IMR-90 (cell line): ENCODE data around the gene GPC4. TPM values are rescaled to one million over a fixed set of nuclear protein-coding genes. Genes with fewer than 3 reads are reported as not detected.

Source experiments
- ATAC-seq: fragments of 200-7000 bp; cut with Tn5 transposase; 2 replicates; pipeline ENCODE4 v1.9.1; 2020; ENCODE audit warnings: low read depth, mild to moderate bottlenecking, moderate library complexity
- BruUV-seq: library from RNA; stranded (reverse); fragments of 400-500 nt; replicated peaks from 2 replicates; lab custom pipeline; 2021; lab: Mats Ljungman, UMichigan
- CTCF ChIA-PET: fragments of 300-600 bp; formaldehyde crosslinking; extraction: SDS; loops from one replicate; lab custom pipeline; 2021; ENCODE audit warnings: antibody characterized with exemption; lab: Yijun Ruan, JAX
- POLR2A ChIA-PET: fragments of 300-600 bp; sonication (Branson Sonifier 250); formaldehyde crosslinking; loops from one replicate; lab custom pipeline; 2022; ENCODE audit warnings: antibody characterized with exemption; ENCODE audit not compliant: unreplicated experiment; lab: Charles Lee
- DNase-seq: peaks from one replicate; pipeline ENCODE4 v3.0.0; 2013
- H2AFZ ChIP-seq: replicated peaks from 2 replicates; pipeline ENCODE3; 2013; ENCODE audit warnings: low read length, mild to moderate bottlenecking; ENCODE audit not compliant: poor library complexity
- H2AK5ac ChIP-seq: 2 replicates; pipeline ENCODE4 v1.6.1; 2013; ENCODE audit warnings: low read depth, low read length, inconsistent platforms
- H2AK9ac ChIP-seq: replicated peaks from 2 replicates; pipeline ENCODE3; 2013; ENCODE audit warnings: mild to moderate bottlenecking, low read depth, low read length, moderate library complexity; ENCODE audit not compliant: poor library complexity
- H2BK120ac ChIP-seq: 2 replicates; pipeline ENCODE4 v1.6.1; 2013; ENCODE audit warnings: low read depth, low read length, inconsistent platforms
- H2BK15ac ChIP-seq: 3 replicates; pipeline ENCODE4 v1.6.1; 2013; ENCODE audit warnings: low read depth, low read length, inconsistent platforms
- H2BK20ac ChIP-seq: 2 replicates; pipeline ENCODE4 v1.6.1; 2013; ENCODE audit warnings: low read depth, mild to moderate bottlenecking, inconsistent platforms, low read length, moderate library complexity
- H2BK5ac ChIP-seq: 2 replicates; pipeline ENCODE4 v1.6.1; 2013; ENCODE audit warnings: mild to moderate bottlenecking, low read depth, low read length, inconsistent platforms; ENCODE audit not compliant: poor library complexity, severe bottlenecking
- H3K14ac ChIP-seq: replicated peaks from 2 replicates; pipeline ENCODE4 v1.6.1; 2013; ENCODE audit warnings: low read depth, low read length, inconsistent platforms
- H3K18ac ChIP-seq: 2 replicates; pipeline ENCODE4 v1.6.1; 2013; ENCODE audit warnings: low read depth, low read length, control low read depth
- H3K23ac ChIP-seq: 2 replicates; pipeline ENCODE4 v1.6.1; 2013; ENCODE audit warnings: low read depth, low read length, inconsistent platforms
- H3K27ac ChIP-seq: 2 replicates; pipeline ENCODE4 v1.5.1; 2013; ENCODE audit warnings: mild to moderate bottlenecking, control low read depth, low read length; ENCODE audit not compliant: insufficient read depth
- H3K27me3 ChIP-seq: 2 replicates; pipeline ENCODE4 v1.6.1; 2013; ENCODE audit warnings: low read length; ENCODE audit not compliant: control insufficient read depth, insufficient read depth
- H3K36me3 ChIP-seq: 2 replicates; pipeline ENCODE4 v1.6.1; 2013; ENCODE audit warnings: low read length, mixed read lengths; ENCODE audit not compliant: control insufficient read depth, insufficient read depth
- H3K4ac ChIP-seq: 2 replicates; pipeline ENCODE4 v1.6.1; 2013; ENCODE audit warnings: low read depth, low read length, inconsistent platforms
- H3K4me1 ChIP-seq: 2 replicates; pipeline ENCODE4 v1.6.1; 2013; ENCODE audit warnings: low read length, mixed read lengths; ENCODE audit not compliant: control insufficient read depth, insufficient read depth
- H3K4me2 ChIP-seq: 2 replicates; pipeline ENCODE4 v1.6.1; 2013; ENCODE audit warnings: low read depth, mild to moderate bottlenecking, control low read depth, low read length, moderate library complexity
- H3K4me3 ChIP-seq: 2 replicates; pipeline ENCODE4 v1.5.1; 2013; ENCODE audit warnings: low read depth, mild to moderate bottlenecking, control low read depth, low read length, moderate library complexity; ENCODE audit not compliant: insufficient read depth
- H3K56ac ChIP-seq: 2 replicates; pipeline ENCODE4 v1.6.1; 2013; ENCODE audit warnings: low read length, inconsistent platforms; ENCODE audit not compliant: insufficient read depth; ENCODE audit errors: extremely low read depth
- H3K79me1 ChIP-seq, 2 experiments: 2 replicates each; pipeline ENCODE4 v1.6.1; 2013; ENCODE audit warnings: low read length in 2 of 2, inconsistent platforms in 1 of 2, low read depth in 1 of 2
- H3K9ac ChIP-seq: 2 replicates; pipeline ENCODE4 v1.6.1; 2013; ENCODE audit warnings: low read depth, low read length, control low read depth
- H3K9me1 ChIP-seq: 2 replicates; pipeline ENCODE4 v1.6.1; 2013; ENCODE audit warnings: low read length, inconsistent platforms; ENCODE audit not compliant: insufficient read depth
- H3K9me3 ChIP-seq: 2 replicates; pipeline ENCODE4 v1.6.1; 2013; ENCODE audit warnings: low read length; ENCODE audit not compliant: control insufficient read depth, insufficient read depth
- H4K20me1 ChIP-seq: 2 replicates; pipeline ENCODE4 v1.6.1; 2013; ENCODE audit warnings: low read length, inconsistent platforms; ENCODE audit not compliant: insufficient read depth
- H4K5ac ChIP-seq: 2 replicates; pipeline ENCODE4 v1.6.1; 2013; ENCODE audit warnings: mild to moderate bottlenecking, low read depth, low read length, control low read depth
- H4K8ac ChIP-seq, 2 experiments: 2 replicates each; pipeline ENCODE4 v1.6.1; 2013; ENCODE audit warnings: low read depth in 2 of 2, low read length in 2 of 2, control low read depth in 1 of 2, inconsistent platforms in 1 of 2
- H4K91ac ChIP-seq: 2 replicates; pipeline ENCODE4 v1.6.1; 2013; ENCODE audit warnings: low read depth, low read length, inconsistent platforms; ENCODE audit not compliant: insufficient read depth
- CEBPB ChIP-seq: IDR thresholded peaks from 2 replicates; pipeline ENCODE4 v1.6.1; 2012; ENCODE audit warnings: low read depth, low read length, improper control_type of control experiment
- CTCF ChIP-seq: conservative IDR thresholded peaks from 2 replicates; pipeline ENCODE4 v1.5.1; 2012; ENCODE audit warnings: mild to moderate bottlenecking, low read depth, low read length, improper control_type of control experiment
- ELK1 ChIP-seq: fragments of 150-350 bp; IDR thresholded peaks from 2 replicates; pipeline ENCODE4 v1.6.1; 2016; ENCODE audit warnings: low read depth, mild to moderate bottlenecking, low read length, moderate library complexity, borderline replicate concordance
- FOS ChIP-seq: fragments of 150-350 bp; IDR thresholded peaks from 2 replicates; pipeline ENCODE4 v1.6.1; 2016; ENCODE audit warnings: low read depth, low read length
- MAFK ChIP-seq: IDR thresholded peaks from 2 replicates; pipeline ENCODE4 v1.6.1; 2012; ENCODE audit warnings: low read depth, low read length, improper control_type of control experiment
- MAZ ChIP-seq: IDR thresholded peaks from 2 replicates; pipeline ENCODE4 v1.6.1; 2012; ENCODE audit warnings: low read depth, mild to moderate bottlenecking, low read length, improper control_type of control experiment, moderate library complexity, borderline replicate concordance
- NFE2L2 ChIP-seq: fragments of 150-350 bp; IDR thresholded peaks from 2 replicates; pipeline ENCODE4 v1.6.1; 2016; ENCODE audit warnings: low read depth, mild to moderate bottlenecking, low read length
- POLR2A ChIP-seq: IDR thresholded peaks from 2 replicates; pipeline ENCODE4 v1.6.1; 2012; ENCODE audit warnings: mild to moderate bottlenecking, low read depth, low read length
- RAD21 ChIP-seq: IDR thresholded peaks from 2 replicates; pipeline ENCODE4 v1.6.1; 2012; ENCODE audit warnings: low read length, improper control_type of control experiment
- RCOR1 ChIP-seq: IDR thresholded peaks from 2 replicates; pipeline ENCODE4 v1.6.1; 2012; ENCODE audit warnings: mild to moderate bottlenecking, low read length, improper control_type of control experiment; ENCODE audit not compliant: insufficient replicate concordance
- RFX5 ChIP-seq: IDR thresholded peaks from 2 replicates; pipeline ENCODE4 v1.8.0; 2012; ENCODE audit warnings: low read depth, mild to moderate bottlenecking, low read length, moderate library complexity
- SMC3 ChIP-seq: fragments of 150-350 bp; IDR thresholded peaks from 2 replicates; pipeline ENCODE4 v1.6.1; 2016; ENCODE audit warnings: low read depth, mild to moderate bottlenecking, antibody characterized with exemption, low read length, moderate library complexity
- USF2 ChIP-seq: fragments of 150-350 bp; IDR thresholded peaks from 2 replicates; pipeline ENCODE4 v1.6.1; 2017; ENCODE audit warnings: mild to moderate bottlenecking, antibody characterized with exemption, low read length, low read depth
- WGBS, 2 experiments: methylation state at CpG; one replicate each; pipeline versions ENCODE4 v1.1.5 to v1.1.7; 2013; ENCODE audit warnings: missing lambda C conversion rate in 2 of 2; ENCODE audit not compliant: insufficient read length in 1 of 2; ENCODE audit errors: extremely low coverage in 2 of 2; 5-methylcytosine and 5-hydroxymethylcytosine counted together
- dilution Hi-C: fragments of 300-500 bp; cut with HindIII; formaldehyde crosslinking; loops from one replicate; pipeline ENCODE4 v1.14.3; 2018; ENCODE audit warnings: low sequenced_read_pairs; ENCODE audit not compliant: unreplicated experiment
- in situ Hi-C: fragments of 300-500 bp; cut with MboI; formaldehyde crosslinking; loops from 3 replicates; pipeline ENCODE4 v1.14.3; 2019; ENCODE audit warnings: low sequenced_read_pairs, inconsistent platforms, mixed read lengths
- intact Hi-C: fragments of 100-400 bp; cut with micrococcal nuclease; formaldehyde crosslinking; loops from 2 replicates; pipeline ENCODE4 v1.10.0; 2022
- polyA plus RNA-seq, 3 experiments: library from polyadenylated mRNA; depleted of rRNA; stranded (reverse); fragments of >200 nt; gene quantifications; 2 replicates each; pipeline ENCODE4 v1.2.3, GENCODE V29; 2012; ENCODE audit warnings: low replicate concordance in 1 of 3
- total RNA-seq: library from RNA; depleted of rRNA; stranded (reverse); fragments of >200 nt; gene quantifications from 2 replicates; pipeline ENCODE4 v1.2.3, GENCODE V29; 2012

Gene GPC4
- total and polyA plus RNA-seq, 2 of the 4 experiments (the other 2 are of a cell fraction), result 0.54 to 1.6 TPM

DNA sequence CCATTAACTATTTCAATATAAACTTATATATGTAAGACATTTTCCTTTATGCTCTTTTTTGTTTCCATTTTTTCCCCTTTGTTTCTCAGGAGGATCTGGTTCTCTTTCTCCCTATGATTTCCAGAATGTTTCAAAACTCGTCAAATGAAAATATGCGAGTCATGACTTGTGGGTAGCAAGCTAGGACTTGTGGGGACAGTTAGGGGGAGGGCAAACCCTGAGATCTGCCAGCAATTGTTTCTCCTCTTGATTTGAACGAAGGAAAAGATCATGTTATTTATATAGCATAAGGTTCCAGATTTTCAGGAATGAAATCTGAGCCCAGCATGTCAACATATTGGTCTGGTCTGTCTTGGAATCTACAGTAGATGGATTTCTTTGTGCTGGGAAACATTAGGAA lies 28.9 kb upstream of the GPC4 start:
- BruUV-seq, result no TSS peak
- in situ Hi-C loops, result no loop called here
- no peak for TF ChIP-seq CEBPB
- no peak for TF ChIP-seq FOS
- no peak for TF ChIP-seq CTCF
- no peak for TF ChIP-seq MAZ
- TF ChIP-seq SMC3, result no peak
- TF ChIP-seq ELK1, result no peak
- TF ChIP-seq RAD21, result no peak
- TF ChIP-seq NFE2L2, result no peak
- TF ChIP-seq RFX5, result no peak
- TF ChIP-seq USF2, result no peak
- no peak for TF ChIP-seq RCOR1
- no peak for TF ChIP-seq MAFK
- TF ChIP-seq POLR2A, result no peak
- Histone ChIP-seq H3K56ac (no peak overlapping the region), H3K36me3 (no peaks in the 10 kb centered on the region), H3K9ac (no peak overlapping the region), H2BK20ac (no peak overlapping the region), H2AK9ac (no peak overlapping the region), H2AFZ (no peak overlapping the region), H2AK5ac (no peak overlapping the region), H3K18ac (no peak overlapping the region), H3K4me1 (no peaks in the 10 kb centered on the region; the same call in 1 of the 2 replicates), H4K8ac (no peak overlapping the region), H3K79me1 (no peaks in the 10 kb centered on the region), H3K4me3 (no peak overlapping the region), H3K27me3 (peaks cover 9% of the 10 kb centered on the region), H2BK5ac (no peak overlapping the region), H3K14ac (no peak overlapping the region), H4K5ac (no peak overlapping the region), H3K23ac (no peak overlapping the region), H2BK120ac (no peak overlapping the region), H3K9me3 (no peaks in the 10 kb centered on the region), H4K20me1 (no peaks in the 10 kb centered on the region), H4K91ac (no peak overlapping the region), H2BK15ac (no peak overlapping the region), H3K4me2 (peak overlapping the region; percentile 50; the same call in 1 of the 2 replicates), H3K4ac (no peak overlapping the region), H3K27ac (no peak overlapping the region), H3K9me1 (no peaks in the 10 kb centered on the region)
- POLR2A ChIA-PET, result no interaction called here
- ATAC-seq, result no peak
- WGBS, 2 experiments, result no CpG with 5 or more reads among the region's 3 CpGs
- no peak for DNase-seq
- intact Hi-C loops, result no loop called here
- dilution Hi-C loops, result no loop called here
- CTCF ChIA-PET, result no interaction called here
